HG03060 (cell line): ENCODE results near the gene C9orf50.

ENCODE experiments used
- ATAC-seq: cut with Tn5 transposase; IDR thresholded peaks from one replicate; pipeline ENCODE4 v1.9.1; 2021; ENCODE audit warnings: low read depth, moderate number of reproducible peaks; ENCODE audit not compliant: unreplicated experiment

Gene C9orf50

GRCh38 chr9:129632460-129632859 is 11.6 kb upstream of the C9orf50 start:
- no peak for ATAC-seq

GRCh38 chr9:129631674-129632129 is 10.8 kb upstream of the C9orf50 start:
- ATAC-seq: no peak

DNA sequence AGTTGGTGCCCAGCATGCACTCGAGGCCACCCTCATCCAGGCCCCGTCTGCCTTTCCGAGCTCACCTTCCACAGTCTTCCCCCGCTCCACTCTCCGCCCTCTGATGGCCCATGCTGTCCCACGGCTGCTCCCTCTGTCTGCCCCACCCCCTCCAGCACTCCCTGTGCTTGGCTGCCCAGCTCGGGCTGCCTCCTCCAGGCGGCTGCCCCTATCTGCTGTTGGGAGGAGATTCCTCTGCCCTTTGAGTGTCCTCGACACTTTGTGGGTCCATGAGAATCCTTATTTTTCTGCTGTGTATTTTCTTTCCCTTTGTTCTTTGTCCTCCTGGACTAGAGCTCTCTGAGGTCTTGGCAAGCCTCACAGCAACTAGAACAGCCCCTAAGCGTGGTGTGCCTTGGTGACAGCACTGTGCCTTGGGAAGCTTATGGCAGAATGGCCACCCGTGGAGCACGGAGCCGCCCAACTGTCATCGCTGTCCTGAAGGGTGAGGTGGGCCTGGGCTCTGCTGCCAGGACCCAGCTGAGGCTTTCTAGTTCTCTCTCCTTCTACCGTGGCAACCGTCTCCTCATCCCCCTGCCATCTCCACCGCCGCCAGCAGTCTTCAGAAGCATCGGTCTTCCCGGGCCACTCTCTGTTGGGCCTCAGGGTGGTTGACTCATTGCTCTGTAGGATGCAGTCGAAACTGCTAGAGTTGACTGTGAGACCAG is 10.2 kb upstream of the C9orf50 start:
- ATAC-seq: no peak

GRCh38 chr9:129629251-129629820 is 8.4 kb upstream of the C9orf50 start:
- no peak for ATAC-seq

GRCh38 chr9:129628709-129629108 is 7.8 kb upstream of the C9orf50 start:
- ATAC-seq: no peak

DNA sequence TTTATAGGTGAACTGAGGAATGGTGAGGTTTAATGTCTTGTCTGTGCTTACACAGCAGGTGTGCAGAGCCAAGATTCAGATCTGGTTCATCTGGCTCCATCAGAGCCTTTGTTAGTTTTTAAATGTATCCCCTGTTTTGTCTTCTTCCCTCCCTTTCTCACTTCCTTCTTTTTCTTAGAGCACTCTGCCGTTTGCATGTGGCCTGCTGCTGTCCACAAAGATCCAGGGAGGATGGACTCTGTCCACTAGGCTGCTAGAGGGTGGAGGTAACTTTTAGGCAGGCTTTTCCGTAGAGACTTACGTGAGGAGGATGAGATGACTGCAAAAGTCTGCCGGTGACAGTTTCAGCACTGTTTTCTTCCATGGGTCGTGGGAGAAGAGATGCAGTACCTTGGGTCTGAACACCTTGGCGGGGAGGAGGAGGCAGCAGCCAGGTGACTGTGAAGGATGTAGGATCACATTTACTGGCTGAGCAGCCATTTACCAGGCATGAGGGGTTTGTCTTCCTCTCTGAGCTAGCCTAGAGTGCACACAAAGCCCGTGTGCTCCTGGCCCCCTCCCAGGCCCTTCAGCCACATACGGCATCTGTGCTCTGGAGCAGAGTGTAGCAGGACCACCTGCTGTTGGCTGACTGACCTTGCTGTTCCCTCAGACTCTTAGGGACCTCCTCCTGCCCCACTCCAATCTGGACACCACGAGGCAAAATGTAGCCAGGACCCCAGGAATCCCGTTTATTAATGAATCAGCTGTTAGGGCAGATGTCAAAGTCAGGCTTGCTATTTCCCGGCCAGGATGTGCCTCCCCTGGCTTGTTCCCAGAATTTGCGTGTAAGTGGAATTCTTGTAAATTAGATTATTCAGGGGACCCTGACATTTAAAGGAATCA is 6.9 kb upstream of the C9orf50 start:
- no peak for ATAC-seq

DNA sequence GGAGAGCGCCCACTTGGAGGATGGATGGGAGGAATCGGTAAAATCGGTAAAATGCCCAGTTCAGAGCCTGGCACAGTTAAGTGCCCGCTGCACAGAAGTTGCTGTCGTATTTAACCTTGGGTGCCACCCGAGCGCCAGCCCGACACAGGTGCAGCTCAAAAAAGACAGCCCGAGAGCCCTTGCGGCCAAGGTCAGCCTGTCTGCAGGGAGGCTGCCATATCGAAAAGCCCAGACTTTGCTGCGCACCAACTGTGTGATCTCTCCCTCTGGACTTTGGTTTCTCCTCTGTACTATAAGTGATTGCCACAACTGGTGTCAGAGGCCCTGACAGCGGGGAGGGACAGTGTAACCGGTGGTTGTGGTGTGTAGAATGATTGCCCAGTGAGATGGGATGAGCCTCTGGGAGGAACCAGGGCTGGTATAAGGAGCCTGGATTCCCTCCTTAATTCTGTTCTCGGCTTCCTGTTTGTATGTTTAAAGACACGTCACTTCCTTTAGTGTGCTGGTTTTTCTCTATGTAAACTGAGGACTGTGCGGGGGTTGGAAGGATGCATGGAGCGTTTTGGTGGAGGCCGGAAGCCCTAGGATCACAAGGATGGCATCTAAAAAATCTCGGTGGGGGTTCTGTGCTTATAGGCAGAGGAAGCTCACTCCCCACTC is 5.9 kb upstream of the C9orf50 start:
- ATAC-seq: peak; percentile 21

DNA sequence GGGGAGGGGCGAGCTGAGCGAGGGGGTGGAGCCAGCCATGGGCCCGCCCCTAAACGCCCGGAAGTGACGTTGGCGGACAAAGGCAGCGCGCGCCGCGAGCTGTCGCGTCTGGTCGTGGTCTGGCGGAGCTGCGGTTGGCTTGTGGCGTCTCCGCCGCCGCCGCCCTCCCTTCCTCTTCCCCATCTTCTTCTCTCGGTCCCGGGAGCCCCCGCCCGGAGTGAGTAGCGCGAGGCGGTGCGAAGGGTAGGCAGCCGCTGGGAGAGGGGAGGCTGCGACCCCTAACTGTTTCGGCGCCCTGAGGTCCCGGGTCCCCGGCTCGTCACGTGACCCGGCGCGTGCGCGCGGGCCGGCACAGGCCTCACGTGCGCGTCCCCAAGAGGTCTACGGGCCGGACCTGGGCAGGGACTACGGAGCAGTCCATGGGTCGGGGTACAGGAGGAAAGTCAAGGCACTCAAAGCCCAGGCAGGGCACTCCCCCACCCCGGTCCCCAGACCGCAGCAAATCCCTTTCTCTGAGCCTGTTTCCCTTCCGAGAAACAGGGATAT is 5.3 kb upstream of the C9orf50 start, which contains the start of gene NTMT1:
NTMT1 (plus strand) TSS at position 85 of the 546 bp plus-strand sequence. CDS start 6,541 bp downstream, outside the sequence.
- ATAC-seq: peak; percentile 37

DNA sequence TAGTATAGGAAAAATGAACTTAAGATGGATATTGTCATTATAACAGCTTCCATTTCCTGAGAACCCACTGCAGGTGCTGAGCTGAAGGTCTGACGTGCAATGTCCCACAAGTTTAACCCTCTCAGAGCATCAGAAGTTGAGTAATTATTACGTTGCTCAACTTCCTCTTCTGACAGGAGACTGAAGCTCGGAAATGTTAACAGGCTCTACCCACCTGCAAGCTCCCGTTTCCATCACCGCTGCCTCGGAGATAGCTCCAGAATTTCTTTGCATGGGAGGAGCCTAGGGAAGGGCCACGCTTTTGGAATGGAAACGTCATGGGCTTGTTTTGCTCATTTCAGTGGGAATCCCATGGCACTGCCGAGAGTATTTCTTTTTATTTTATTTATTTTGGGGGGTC is 4.0 kb upstream of the C9orf50 start:
- no peak for ATAC-seq

GRCh38 chr9:129624168-129624759 is 3.4 kb upstream of the C9orf50 start:
- no peak for ATAC-seq

DNA sequence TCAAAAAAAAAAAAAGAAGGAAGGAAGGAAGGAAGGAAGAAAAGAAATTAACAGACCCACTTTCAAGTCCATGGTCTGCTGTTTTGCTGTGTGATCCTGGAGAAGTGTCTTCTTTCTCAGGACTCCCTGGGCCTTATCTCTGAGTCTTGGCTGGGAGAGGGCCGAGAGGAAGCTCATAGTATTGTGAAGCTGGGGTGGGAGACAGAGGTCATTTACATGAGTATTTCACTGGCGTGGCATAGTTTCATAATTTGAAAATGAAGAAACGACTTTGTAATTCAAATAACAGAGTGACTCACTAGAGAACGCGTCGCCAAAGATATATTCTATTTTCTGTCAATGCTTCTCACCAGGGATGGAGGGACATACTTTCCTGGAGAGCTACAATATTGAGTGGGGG is 2.4 kb upstream of the C9orf50 start:
- ATAC-seq: no peak

- no peak for ATAC-seq
Measured at GRCh38 chr9:129619787-129620668, 873 bp downstream of the C9orf50 start.

- no peak for ATAC-seq
Measured at GRCh38 chr9:129617167-129617566, 3.7 kb downstream of the C9orf50 start.

DNA sequence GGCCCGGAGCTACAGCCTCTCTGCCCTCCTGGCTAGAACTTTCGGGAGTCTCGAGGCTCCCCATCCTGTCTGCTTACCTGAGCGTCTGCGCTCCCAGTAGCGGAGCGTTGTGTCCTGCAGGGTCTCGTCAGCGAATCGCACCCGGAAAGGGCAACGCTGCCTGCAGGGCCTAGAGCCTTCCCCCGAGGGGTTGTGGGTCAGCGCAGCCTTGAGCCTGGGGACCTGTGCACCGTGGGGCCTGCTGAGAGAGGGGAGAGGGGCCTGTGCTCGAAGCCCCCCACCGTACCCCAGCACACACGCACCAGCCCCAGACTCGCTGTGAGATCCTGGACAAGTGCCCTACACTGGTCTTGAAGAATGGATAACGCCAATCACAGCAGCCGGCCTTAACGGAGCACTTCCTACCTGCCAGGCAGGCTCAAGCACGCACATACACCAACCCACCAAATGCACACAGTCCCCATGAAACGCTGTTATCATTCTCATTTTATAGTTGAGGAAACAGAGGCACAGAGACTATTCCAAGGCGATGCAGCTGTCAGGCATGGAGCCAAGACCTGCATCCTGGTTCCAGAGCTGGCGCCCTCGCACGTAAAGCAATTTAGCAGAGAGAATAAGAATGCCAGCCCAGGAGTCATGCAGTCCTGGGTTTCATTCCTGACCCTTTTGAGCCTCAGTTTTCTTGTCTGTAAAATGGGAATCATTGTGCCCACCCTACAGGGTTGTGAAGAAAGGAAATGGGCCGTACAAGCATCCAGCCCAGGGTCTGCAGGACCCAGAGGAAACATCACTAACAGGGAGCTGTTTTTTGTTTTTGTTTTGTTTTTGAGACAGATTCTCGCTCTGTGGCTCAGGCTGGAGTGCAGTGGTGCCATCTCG is 5.3 kb downstream of the C9orf50 start:
- ATAC-seq: no peak

- no peak for ATAC-seq
Measured at GRCh38 chr9:129614932-129615331, 6.0 kb downstream of the C9orf50 start.

- no peak for ATAC-seq
Measured at GRCh38 chr9:129613520-129614175, 7.3 kb downstream of the C9orf50 start.

DNA sequence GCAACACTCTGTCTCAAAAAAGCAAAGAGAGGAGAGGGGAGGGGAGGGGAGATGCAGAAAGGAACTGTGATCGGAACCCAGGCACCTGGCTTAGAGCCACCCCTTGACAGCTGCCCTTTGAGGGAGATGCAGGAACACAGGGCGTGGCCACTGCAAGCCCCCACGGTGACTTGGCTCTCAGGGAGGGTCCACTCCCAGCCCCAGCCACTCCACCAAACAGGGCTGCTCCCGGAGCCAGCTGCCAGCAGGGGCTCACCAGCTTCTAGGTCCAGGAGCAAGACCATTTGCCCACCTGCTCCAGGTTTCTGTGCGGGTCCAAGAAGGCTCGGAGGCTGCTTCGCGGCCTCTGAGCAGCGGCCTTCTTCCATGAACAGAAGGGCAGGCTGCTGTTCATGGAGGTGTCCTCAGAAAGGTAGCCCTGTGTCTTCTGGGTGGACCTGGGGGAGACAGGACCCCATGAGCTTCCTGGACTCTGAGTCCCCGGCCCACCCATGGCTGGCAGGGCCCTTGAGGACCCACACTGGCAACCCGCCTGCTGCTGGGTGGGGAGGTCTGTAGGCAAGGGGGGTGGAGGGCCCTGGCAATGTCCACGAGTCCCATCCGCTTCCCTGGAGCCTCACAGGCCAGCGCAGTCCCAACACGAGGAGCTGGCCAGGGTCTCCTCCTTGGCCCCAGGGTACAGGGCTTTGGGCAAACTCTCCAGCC is 7.9 kb downstream of the C9orf50 start:
- no peak for ATAC-seq
